Measurements from ENCODE around the gene LANCL2.

Gene LANCL2, protein sequence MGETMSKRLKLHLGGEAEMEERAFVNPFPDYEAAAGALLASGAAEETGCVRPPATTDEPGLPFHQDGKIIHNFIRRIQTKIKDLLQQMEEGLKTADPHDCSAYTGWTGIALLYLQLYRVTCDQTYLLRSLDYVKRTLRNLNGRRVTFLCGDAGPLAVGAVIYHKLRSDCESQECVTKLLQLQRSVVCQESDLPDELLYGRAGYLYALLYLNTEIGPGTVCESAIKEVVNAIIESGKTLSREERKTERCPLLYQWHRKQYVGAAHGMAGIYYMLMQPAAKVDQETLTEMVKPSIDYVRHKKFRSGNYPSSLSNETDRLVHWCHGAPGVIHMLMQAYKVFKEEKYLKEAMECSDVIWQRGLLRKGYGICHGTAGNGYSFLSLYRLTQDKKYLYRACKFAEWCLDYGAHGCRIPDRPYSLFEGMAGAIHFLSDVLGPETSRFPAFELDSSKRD

GRCh38 chr7:55365205-55365674 is at the start of gene LANCL2:
Gene LANCL2, plus strand, starts transcription at chr7:55365337. Its CDS starts 689 bp downstream, at chr7:55366026.
- FAIRE-seq: no peak
- DNase-seq (ENCODE audit: insufficient read length, low spot score): peak; percentile 76
- TF ChIP-seq POLR2A (IDR thresholded peaks at IDR 0.05; ENCODE audit: low read depth, low read length): no peak

GRCh38 chr7:55325371-55325792 is 39.8 kb upstream of the LANCL2 start:
- peak; percentile 93 for FAIRE-seq
- TF ChIP-seq POLR2A (IDR thresholded peaks at IDR 0.05; ENCODE audit: low read depth, low read length): no peak
- peak; percentile 94 for DNase-seq (ENCODE audit: insufficient read length, low spot score)

GRCh38 chr7:55326081-55326835 is 38.9 kb upstream of the LANCL2 start:
- no peak for FAIRE-seq
- DNase-seq (ENCODE audit: insufficient read length, low spot score): no peak
- TF ChIP-seq POLR2A (IDR thresholded peaks at IDR 0.05; ENCODE audit: low read depth, low read length): no peak

GRCh38 chr7:55326945-55327626 is 38.1 kb upstream of the LANCL2 start:
- TF ChIP-seq POLR2A (IDR thresholded peaks at IDR 0.05; ENCODE audit: low read depth, low read length): no peak
- no peak for FAIRE-seq
- no peak for DNase-seq (ENCODE audit: insufficient read length, low spot score)

DNA sequence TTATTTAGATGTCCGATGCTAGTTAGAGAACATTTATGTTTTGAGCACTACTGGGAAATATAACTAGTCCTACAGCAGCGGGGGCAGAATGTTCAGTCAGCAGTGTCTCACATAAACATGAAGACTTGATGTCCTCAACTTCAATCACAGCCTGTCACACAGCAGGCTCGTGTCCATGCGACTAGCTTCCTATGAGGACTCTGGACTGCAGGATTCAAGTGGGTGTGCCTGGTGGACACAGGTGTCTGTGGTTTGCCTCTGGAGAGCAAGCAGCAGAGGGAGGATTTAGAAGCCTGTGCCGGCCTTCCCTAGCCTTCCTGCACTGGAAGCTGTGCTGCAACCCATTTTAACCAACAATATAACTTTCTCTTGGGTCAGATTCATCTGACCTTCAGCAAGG is 30.0 kb upstream of the LANCL2 start:
- DNase-seq (ENCODE audit: insufficient read length, low spot score) (no peak), FAIRE-seq (no peak)
- no peak for TF ChIP-seq POLR2A (IDR thresholded peaks at IDR 0.05; ENCODE audit: low read depth, low read length)

GRCh38 chr7:55335786-55336185 is 29.4 kb upstream of the LANCL2 start:
- FAIRE-seq: no peak
- no peak for DNase-seq (ENCODE audit: insufficient read length, low spot score)
- no peak for TF ChIP-seq POLR2A (IDR thresholded peaks at IDR 0.05; ENCODE audit: low read depth, low read length)

- no peak for TF ChIP-seq POLR2A (IDR thresholded peaks at IDR 0.05; ENCODE audit: low read depth, low read length)
- no peak for FAIRE-seq
- DNase-seq (ENCODE audit: insufficient read length, low spot score): no peak
These were observed 28.6 kb upstream of the LANCL2 start for GRCh38 chr7:55336540-55336939.

DNA sequence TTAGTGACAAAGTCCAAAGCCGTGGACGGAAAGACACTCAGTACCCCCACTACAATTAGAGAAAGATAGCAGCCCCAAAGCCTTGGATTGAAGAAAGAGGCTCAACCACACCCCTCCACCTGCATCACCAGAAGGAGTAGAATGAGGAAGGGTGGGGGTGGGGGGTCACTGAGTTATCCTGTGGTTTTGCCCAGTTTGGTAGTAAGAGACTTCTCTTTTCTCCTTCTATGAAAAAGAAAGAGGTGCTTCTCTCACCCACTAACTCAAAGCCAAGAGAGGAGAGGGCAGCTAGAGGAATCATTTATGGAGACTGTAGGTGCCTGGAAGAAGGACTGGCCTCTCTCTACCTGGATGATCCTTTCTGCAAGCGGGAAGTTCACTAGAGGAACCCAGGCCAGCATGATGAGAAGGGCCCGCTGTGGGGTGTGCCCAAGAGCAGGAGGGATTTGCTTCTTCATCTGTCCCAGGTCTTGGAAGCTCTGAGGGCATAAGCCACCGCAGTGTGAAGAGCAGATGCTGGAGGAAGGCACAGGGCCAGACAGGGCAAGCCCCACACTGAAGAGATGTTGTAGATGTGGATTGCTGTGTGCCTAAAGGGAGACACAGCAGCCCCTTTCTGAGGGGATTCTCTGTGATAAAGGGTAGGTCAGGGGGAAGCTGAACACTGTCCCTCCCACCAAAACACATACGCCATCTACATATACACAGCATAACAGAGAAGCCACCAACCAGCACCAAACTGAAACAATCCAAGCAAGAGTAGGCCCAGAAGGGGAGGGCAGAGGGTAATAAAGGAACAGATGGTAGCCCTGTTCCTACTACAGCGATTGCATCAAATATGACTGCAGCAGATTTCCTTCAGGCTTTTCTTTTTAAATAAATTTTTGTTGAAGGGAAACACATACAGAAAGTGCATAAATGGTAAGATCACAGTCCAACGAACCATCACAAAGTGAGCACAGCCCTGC is 25.8 kb upstream of the LANCL2 start:
- TF ChIP-seq POLR2A (IDR thresholded peaks at IDR 0.05; ENCODE audit: low read depth, low read length): no peak
- no peak for DNase-seq (ENCODE audit: insufficient read length, low spot score)
- FAIRE-seq: no peak

DNA sequence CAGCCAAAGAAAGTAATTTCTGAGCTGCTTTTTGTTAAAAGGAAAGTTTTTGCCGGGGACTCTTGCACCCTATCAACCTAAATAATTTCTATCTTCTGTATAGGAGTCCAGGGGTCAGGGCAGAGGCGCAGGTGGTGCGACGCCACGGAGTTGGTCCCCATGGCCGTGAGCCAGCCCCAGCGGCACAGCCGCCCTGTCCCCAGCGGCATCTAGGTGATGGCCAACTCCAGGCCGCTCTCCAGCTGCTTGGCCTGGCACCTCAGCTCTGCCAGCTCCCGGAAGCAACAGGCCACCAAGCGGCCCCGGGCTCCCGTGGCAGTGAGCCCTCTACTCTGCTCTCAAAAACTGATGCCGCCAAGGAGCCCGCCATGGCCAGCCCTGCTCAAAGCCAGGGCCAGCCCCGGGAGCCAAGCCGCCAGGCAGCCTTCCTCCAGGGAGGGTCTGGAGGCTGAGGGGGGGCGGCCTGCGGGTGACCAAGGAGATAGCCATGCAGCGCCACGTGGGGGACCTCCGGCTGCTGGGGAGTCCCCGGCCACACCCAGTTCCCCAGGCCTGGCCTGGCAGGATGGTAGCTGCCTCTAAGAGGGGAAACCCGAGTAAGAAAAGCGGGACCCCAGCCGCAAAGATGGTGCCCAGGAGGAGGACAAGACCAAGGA is 22.8 kb upstream of the LANCL2 start:
- DNase-seq (ENCODE audit: insufficient read length, low spot score): no peak
- no peak for FAIRE-seq
- no peak for TF ChIP-seq POLR2A (IDR thresholded peaks at IDR 0.05; ENCODE audit: low read depth, low read length)

- FAIRE-seq (no peak), DNase-seq (ENCODE audit: insufficient read length, low spot score) (no peak)
- no peak for TF ChIP-seq POLR2A (IDR thresholded peaks at IDR 0.05; ENCODE audit: low read depth, low read length)
These were observed 21.9 kb upstream of the LANCL2 start for GRCh38 chr7:55343002-55343781.

GRCh38 chr7:55343860-55344606 is 21.1 kb upstream of the LANCL2 start:
- FAIRE-seq: no peak
- DNase-seq (ENCODE audit: insufficient read length, low spot score): no peak
- no peak for TF ChIP-seq POLR2A (IDR thresholded peaks at IDR 0.05; ENCODE audit: low read depth, low read length)
